HG02642 (cell line): ENCODE measurements around the gene HAS3.
"Not testable (repeated sequence)": the region's sequence is repeated elsewhere in the genome, so short reads cannot be mapped to it uniquely, and the experiment has no call there.

Experiments
- ATAC-seq: cut with Tn5 transposase; IDR thresholded peaks from one replicate; pipeline ENCODE4 v1.9.1; 2021; ENCODE audit warnings: mild to moderate bottlenecking; ENCODE audit not compliant: unreplicated experiment, poor library complexity

The HAS3 gene

GRCh38 chr16:69115361-69115760 lies 9.9 kb downstream of the HAS3 start:
- ATAC-seq = no peak

- no peak for ATAC-seq
Observed at GRCh38 chr16:69115837-69116236, 10.4 kb downstream of the HAS3 start.

GRCh38 chr16:69116256-69116875 lies 10.9 kb downstream of the HAS3 start:
- ATAC-seq = no peak

GRCh38 chr16:69116906-69117305 lies 11.5 kb downstream of the HAS3 start:
- ATAC-seq = no peak

- ATAC-seq = no peak
Observed at GRCh38 chr16:69118468-69118867, 13.0 kb downstream of the HAS3 start.

GRCh38 chr16:69118994-69119393 lies 13.5 kb downstream of the HAS3 start:
- no peak for ATAC-seq

GRCh38 chr16:69119536-69119935 lies 14.1 kb downstream of the HAS3 start:
- no peak for ATAC-seq

- no peak for ATAC-seq
Observed at GRCh38 chr16:69120096-69120664, 14.7 kb downstream of the HAS3 start.

- no peak for ATAC-seq
Observed at GRCh38 chr16:69123910-69124309, 18.5 kb downstream of the HAS3 start.

- ATAC-seq = not testable (repeated sequence)
Observed at GRCh38 chr16:69124406-69124805, 19.0 kb downstream of the HAS3 start.

GRCh38 chr16:69124961-69125360 lies 19.5 kb downstream of the HAS3 start:
- ATAC-seq = not testable (repeated sequence)

- no peak for ATAC-seq
Observed at GRCh38 chr16:69126221-69126620, 20.8 kb downstream of the HAS3 start.

GRCh38 chr16:69126801-69127200 lies 21.3 kb downstream of the HAS3 start:
- not testable (repeated sequence) for ATAC-seq

GRCh38 chr16:69127966-69128510 lies 22.6 kb downstream of the HAS3 start:
- no peak for ATAC-seq

GRCh38 chr16:69130461-69130860 lies 25.0 kb downstream of the HAS3 start:
- ATAC-seq = no peak

- ATAC-seq = no peak
Observed at GRCh38 chr16:69131167-69131838, 25.9 kb downstream of the HAS3 start.

- peak; percentile 50 for ATAC-seq
Observed at GRCh38 chr16:69131839-69132423, 26.5 kb downstream of the HAS3 start.

GRCh38 chr16:69132424-69133252 lies 27.2 kb downstream of the HAS3 start, which contains the start of the genes CHTF8 and UTP4:
CHTF8 (minus strand) TSS chr16:69132588; CDS start chr16:69121458, 11,130 bp downstream.
UTP4 (plus strand) TSS chr16:69132649; CDS start chr16:69133460, 811 bp downstream.
- ATAC-seq = peak; percentile 93

- ATAC-seq = no peak
Observed at GRCh38 chr16:69133373-69133954, 28.0 kb downstream of the HAS3 start.

- no peak for ATAC-seq
Observed at GRCh38 chr16:69138608-69139007, 33.2 kb downstream of the HAS3 start.
